CMK (cell line): ENCODE measurements around the gene GRIN1.
A peak's percentile ranks its signal among the peaks of the same experiment; 100 is the strongest.

ENCODE experiments used
- DNase-seq: peaks from one replicate; pipeline ENCODE4 v3.0.0-alpha.2; 2010; ENCODE audit warnings: low read depth

GRIN1 gene

GRCh38 chr9:137148242-137148641 lies 9.3 kb downstream of the GRIN1 start:
- no peak for DNase-seq

GRCh38 chr9:137148661-137149060 lies 9.7 kb downstream of the GRIN1 start:
- DNase-seq, result no peak

DNA sequence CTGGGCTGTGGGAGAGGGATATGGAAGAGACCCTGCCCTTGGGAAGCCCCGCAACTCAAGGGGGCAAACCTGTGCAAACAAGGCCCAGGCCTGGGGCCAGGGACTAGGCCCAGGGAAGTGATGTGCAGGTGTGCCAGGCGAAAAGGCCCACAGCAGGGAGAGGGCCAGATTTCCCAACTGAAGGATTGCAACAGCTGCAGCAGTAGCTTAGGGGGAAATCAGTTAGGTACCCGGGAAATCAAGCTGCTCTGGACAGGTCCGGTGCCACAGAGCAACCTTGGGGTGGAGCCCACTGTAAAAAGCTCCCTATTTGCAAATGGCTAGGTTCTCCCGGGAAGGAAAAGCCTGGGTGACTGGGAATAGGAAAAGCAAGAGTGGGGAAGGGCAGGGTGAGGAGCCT lies 10.4 kb downstream of the GRIN1 start:
- DNase-seq, result no peak

GRCh38 chr9:137149942-137150616 lies 11.1 kb downstream of the GRIN1 start:
- DNase-seq, result peak; percentile 83

GRCh38 chr9:137150617-137151457 lies 11.9 kb downstream of the GRIN1 start:
- peak; percentile 81 for DNase-seq

GRCh38 chr9:137152844-137153405 lies 14.0 kb downstream of the GRIN1 start:
- DNase-seq, result no peak

- peak; percentile 73 for DNase-seq
Observed at GRCh38 chr9:137156567-137157375, 17.8 kb downstream of the GRIN1 start.

DNA sequence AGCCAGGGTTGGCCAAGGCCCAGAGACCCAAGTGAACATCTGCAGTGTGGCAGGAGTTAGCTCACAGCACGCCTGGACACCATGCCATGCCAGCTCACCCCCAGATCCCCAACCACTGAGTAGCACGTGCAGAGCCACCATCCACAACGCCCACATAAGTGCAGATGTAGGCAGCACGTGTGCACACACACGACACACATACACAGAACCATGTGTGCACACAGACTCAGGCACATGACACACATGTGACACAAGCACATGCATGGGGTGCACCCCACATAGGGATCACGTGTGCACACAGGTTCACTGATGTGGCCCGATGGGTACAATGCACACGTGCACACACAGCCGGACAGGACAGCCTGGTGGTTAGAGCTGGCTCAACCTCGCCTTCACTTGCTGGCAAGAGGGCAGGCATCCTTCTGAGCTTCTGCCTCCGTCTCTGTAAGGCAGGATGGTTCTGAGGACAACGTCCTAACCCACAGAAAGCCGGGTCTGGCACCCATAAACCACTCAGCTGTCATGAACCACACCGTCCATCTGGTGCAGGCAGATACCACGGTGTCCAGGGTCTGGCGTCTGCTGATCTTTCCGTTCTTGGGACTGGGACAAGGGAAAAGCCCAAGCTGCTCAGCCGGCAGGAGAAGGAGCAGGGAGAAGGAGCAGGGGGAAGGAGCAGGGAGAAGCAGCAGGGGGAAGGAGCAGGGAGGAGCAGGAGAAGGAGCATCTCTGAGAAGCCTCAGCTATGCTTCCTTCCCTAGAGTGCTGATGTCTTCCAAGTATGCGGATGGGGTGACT lies 18.9 kb downstream of the GRIN1 start:
- DNase-seq, result peak; percentile 45

DNA sequence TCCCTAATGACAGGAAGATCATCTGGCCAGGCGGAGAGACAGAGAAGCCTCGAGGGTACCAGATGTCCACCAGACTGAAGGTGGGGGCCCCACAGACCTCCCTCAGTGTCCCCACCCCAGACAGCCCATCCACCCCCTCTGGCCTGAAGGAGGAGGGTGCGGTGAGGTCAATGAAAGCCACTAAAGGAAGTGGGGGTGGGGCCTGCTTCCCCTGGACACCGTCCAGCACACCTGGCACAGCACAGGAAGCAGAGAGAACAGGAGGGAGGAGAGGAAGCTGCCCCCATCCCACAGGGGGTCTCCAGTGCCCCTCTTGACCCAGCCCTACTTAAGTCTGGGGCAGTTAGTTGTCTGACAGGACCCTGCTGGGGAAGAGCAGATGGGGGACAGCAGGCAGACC lies 19.7 kb downstream of the GRIN1 start:
- no peak for DNase-seq

DNA sequence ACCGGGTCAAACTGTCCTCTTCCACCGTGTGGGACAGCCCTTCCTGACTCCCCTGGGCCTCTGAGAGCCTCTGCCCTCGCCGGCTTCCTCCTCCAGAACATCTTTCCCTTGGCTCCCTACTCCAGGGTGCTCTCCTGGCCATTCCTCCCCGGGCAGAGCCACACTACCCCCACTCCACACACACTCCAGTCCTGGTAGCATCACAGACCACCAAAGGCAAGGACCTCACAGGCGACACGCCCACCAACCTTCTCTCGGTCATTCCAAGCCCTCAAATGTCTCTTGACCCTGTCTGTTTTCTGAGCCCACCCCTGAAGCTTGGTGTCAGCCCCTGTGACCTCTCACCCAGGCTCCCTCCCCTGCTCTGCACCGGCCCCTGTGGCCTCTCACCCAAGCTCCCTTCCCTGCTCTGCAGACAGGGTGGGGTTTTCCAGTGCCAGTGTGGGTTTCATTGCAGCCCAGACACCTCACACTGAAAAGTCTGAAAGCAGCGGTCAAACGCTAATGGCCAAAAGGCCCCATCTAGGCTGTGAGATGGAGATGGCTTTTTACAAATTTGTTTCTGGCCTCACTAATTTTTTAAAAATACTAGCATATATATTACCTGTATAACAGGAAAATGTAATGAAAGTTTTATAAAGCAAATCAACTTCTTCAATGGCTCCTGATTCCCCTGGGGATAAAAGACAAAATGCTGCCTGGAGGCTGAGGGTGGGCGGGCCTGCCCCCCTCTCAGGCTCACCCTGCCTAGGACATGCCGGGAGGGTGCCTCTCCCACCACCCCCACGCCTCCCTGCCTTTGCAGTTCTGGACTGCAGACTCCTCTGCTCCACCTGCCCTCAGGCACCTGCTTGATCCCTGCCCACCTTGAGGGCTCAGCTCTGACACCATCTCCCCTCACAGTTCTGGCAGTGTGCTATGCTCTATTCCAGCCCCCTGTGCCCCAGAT lies 20.4 kb downstream of the GRIN1 start:
- DNase-seq, result no peak

DNA sequence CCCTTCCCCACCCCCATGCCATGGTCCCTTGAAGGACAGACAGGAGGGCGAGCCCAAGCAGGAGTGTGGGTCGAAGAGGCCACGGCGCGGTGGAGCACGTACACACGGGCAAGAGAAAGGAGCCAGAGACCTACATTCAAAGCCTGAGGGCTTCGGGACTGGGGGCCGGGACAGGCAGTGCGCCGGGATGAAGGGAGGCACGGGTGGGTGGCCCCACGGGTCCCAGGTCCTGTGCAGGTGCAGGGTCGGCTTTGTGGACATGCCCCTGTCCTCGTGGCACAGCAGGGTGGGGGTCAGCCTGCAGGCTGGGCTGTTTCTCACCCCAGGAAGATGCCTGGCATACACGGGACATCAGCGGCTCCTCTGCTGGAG lies 21.1 kb downstream of the GRIN1 start:
- no peak for DNase-seq

- no peak for DNase-seq
Observed at GRCh38 chr9:137160716-137161557, 22.0 kb downstream of the GRIN1 start.

DNA sequence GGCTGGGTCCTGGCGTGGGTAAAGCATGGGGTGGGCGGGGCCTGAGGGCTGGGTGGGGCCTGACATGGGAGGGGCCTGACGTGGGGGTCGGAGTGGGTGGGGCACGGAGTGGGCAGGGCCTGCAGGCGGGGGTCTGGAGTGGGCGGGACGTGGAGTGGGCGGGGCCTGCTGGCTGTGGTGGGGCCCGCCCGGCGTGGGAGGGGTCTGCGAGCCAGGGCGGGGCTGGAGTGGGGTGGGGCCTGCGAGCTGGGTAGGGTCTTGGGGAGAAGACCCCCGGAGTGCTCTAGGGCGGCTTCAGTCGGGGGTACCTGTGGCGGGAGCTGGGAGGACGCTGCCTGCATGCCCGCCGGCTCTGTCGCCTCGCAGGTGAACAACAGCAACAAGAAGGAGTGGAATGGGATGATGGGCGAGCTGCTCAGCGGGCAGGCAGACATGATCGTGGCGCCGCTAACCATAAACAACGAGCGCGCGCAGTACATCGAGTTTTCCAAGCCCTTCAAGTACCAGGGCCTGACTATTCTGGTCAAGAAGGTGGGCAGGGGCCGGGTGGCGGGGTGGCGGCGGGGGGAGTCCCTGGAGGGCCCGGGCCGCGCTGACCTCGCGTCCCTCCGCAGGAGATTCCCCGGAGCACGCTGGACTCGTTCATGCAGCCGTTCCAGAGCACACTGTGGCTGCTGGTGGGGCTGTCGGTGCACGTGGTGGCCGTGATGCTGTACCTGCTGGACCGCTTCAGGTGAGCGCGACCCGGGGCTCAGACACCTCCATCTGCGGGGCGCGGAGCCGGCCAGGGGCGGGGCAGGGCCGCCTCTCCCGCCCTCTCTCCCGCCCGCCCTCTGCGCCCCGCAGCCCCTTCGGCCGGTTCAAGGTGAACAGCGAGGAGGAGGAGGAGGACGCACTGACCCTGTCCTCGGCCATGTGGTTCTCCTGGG lies 22.9 kb downstream of the GRIN1 start:
- DNase-seq, result no peak

DNA sequence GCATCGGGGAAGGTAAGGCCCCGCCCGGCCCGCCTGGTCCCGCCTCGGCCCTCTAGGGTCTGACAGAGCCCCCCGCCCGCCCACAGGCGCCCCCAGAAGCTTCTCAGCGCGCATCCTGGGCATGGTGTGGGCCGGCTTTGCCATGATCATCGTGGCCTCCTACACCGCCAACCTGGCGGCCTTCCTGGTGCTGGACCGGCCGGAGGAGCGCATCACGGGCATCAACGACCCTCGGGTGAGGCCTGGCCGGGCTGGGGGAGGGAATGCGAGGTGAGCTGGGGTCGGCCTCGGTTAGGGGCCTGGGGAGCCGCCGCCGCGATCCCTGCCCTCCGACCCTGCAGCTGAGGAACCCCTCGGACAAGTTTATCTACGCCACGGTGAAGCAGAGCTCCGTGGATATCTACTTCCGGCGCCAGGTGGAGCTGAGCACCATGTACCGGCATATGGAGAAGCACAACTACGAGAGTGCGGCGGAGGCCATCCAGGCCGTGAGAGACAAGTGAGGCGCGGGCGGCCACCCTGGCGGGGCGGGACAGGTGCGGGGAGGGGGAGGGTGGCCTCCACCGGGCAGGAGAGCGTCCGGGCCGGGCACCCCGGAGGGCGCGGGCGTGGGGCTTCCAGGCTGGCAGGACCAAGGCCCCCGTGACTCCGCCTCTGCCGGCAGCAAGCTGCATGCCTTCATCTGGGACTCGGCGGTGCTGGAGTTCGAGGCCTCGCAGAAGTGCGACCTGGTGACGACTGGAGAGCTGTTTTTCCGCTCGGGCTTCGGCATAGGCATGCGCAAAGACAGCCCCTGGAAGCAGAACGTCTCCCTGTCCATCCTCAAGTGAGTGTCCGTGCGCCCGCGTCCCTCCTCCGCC lies 23.8 kb downstream of the GRIN1 start:
- DNase-seq, result no peak

GRCh38 chr9:137163365-137163715 lies 24.4 kb downstream of the GRIN1 start:
- DNase-seq, result no peak

DNA sequence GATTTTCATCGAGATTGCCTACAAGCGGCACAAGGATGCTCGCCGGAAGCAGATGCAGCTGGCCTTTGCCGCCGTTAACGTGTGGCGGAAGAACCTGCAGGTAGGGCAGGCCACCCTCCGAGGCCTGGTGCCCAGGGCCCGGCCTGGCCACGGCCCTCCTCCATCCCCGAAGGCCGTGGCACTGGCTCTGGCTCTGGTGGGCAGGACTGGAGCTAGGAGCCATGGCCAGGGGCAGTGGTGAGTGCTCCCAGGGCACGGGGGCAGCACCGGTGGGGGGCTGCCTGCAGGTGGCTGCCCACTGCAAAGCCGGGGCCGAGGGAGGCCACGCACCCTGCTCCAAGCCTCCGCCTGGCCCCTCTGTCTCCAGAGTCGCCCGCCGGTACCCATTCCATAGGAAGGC lies 24.9 kb downstream of the GRIN1 start:
- DNase-seq, result no peak
